ENCODE measurements around the gene GOLGA6L2.

DNA sequence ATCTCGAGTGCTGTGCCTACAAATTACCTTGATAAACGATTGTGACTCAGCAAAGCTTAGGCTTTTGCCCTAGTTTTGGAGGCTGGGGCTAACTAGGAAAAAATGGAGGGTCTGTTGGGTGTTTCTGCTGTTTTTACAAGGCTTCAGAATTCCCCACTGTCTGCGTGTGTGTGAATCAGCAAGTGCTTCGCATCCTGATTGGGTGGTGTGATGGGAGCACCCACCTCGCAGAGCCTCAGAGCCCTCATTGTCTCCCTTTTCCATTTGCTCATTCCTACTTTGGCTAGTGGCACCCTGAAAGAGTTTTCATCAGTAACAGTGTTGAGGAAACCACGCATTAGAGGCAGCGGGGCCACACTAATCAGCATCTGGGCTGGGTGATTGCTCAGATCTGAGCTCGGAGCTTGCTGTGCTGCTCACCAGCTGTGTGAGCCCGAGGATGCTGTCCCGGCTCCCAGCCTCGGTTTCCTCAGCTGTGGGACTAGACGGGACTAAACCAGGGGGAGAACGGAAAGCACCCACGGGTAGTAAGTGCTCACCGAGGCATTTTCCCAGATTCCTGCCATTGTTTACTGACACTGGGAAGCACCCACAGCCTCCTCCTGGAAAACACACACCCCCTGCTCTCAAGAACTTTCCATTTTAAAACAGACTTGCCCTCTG is 51.9 kb downstream of the GOLGA6L2 start:
- no peak for TF ChIP-seq EZH2phosphoT487 (IDR thresholded peaks at IDR 0.05; ENCODE audit: borderline replicate concordance, low read depth, low read length)
- TF ChIP-seq, protein P1, sequence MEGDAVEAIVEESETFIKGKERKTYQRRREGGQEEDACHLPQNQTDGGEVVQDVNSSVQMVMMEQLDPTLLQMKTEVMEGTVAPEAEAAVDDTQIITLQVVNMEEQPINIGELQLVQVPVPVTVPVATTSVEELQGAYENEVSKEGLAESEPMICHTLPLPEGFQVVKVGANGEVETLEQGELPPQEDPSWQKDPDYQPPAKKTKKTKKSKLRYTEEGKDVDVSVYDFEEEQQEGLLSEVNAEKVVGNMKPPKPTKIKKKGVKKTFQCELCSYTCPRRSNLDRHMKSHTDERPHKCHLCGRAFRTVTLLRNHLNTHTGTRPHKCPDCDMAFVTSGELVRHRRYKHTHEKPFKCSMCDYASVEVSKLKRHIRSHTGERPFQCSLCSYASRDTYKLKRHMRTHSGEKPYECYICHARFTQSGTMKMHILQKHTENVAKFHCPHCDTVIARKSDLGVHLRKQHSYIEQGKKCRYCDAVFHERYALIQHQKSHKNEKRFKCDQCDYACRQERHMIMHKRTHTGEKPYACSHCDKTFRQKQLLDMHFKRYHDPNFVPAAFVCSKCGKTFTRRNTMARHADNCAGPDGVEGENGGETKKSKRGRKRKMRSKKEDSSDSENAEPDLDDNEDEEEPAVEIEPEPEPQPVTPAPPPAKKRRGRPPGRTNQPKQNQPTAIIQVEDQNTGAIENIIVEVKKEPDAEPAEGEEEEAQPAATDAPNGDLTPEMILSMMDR (conservative IDR thresholded peaks at IDR 0.05; ENCODE audit: low read length) = no peak

Data from OCI-LY7 (cell line).